ENCODE results near the gene NOM1.

The NOM1 gene

GRCh38 chr7:156984174-156984891 is 34.8 kb downstream of the NOM1 start:
- no peak for DNase-seq (ENCODE audit: low spot score)

GRCh38 chr7:156985101-156985992 is 35.8 kb downstream of the NOM1 start:
- no peak for DNase-seq (ENCODE audit: low spot score)

- DNase-seq (ENCODE audit: low spot score), result no peak
Observed at GRCh38 chr7:156986378-156986777, 36.9 kb downstream of the NOM1 start.

GRCh38 chr7:156988343-156989185 is 39.1 kb downstream of the NOM1 start:
- peak; percentile 70 for DNase-seq (ENCODE audit: low spot score)

GRCh38 chr7:156989766-156990535 is 40.4 kb downstream of the NOM1 start:
- no peak for DNase-seq (ENCODE audit: low spot score)

- no peak for DNase-seq (ENCODE audit: low spot score)
Observed at GRCh38 chr7:156993021-156993924, 43.8 kb downstream of the NOM1 start.

- no peak for DNase-seq (ENCODE audit: low spot score)
Observed at GRCh38 chr7:156993925-156994235, 44.4 kb downstream of the NOM1 start.

GRCh38 chr7:156994417-156994816 is 44.9 kb downstream of the NOM1 start:
- no peak for DNase-seq (ENCODE audit: low spot score)

- DNase-seq (ENCODE audit: low spot score), result peak; percentile 69
Observed at GRCh38 chr7:156998988-156999957, 49.8 kb downstream of the NOM1 start.

GRCh38 chr7:156999958-157000726 is 50.6 kb downstream of the NOM1 start:
- DNase-seq (ENCODE audit: low spot score), result no peak

GRCh38 chr7:157000741-157001653 is 51.5 kb downstream of the NOM1 start:
- no peak for DNase-seq (ENCODE audit: low spot score)

GRCh38 chr7:157001920-157002818 is 52.7 kb downstream of the NOM1 start:
- DNase-seq (ENCODE audit: low spot score), result no peak

GRCh38 chr7:157002819-157003421 is 53.4 kb downstream of the NOM1 start:
- DNase-seq (ENCODE audit: low spot score), result no peak

- no peak for DNase-seq (ENCODE audit: low spot score)
Observed at GRCh38 chr7:157003445-157003755, 53.9 kb downstream of the NOM1 start.

GRCh38 chr7:157003756-157004520 is 54.4 kb downstream of the NOM1 start:
- DNase-seq (ENCODE audit: low spot score), result no peak
